Measurements from ENCODE around the gene VSX2.

VSX2 gene

GRCh38 chr14:74238974-74239847, at the start of gene VSX2:
TSS of gene VSX2 (plus strand) at chr14:74239449. CDS start at chr14:74239562, 113 bp downstream.
- DNase-seq (ENCODE audit: low spot score): no peak

DNA sequence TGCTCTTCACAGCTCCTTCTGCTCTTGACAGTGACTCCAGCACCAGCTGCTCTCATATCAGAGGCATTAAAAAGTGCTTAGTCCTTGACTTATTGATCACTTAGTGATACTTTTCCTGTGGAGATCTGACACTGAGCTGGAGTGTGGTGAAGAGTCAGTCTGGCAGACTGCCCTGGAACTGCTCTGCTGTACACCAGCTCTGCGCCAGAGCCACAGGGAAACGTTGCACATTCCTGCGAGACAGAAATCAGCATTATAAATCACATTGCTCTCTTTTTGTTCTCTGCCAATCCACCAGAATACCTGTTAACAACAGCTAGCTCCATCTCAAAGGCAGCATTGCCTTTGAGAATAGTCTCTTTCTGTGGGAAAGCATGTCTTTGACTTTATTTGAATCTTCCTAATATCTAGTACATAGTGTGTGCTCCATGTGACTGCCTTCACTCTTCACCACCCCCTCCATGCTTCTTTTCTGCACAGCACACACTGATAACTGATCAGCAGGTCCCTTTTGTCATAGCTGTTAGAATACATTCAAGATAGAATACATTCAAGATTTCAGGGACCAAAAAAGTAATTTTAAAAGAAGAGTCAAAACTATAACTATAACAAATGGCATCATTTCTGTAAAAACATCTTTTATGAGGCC, 48.2 kb upstream of the VSX2 start:
- peak; percentile 26 for DNase-seq (ENCODE audit: low spot score)

GRCh38 chr14:74194506-74195274, 44.6 kb upstream of the VSX2 start:
- DNase-seq (ENCODE audit: low spot score): no peak

DNA sequence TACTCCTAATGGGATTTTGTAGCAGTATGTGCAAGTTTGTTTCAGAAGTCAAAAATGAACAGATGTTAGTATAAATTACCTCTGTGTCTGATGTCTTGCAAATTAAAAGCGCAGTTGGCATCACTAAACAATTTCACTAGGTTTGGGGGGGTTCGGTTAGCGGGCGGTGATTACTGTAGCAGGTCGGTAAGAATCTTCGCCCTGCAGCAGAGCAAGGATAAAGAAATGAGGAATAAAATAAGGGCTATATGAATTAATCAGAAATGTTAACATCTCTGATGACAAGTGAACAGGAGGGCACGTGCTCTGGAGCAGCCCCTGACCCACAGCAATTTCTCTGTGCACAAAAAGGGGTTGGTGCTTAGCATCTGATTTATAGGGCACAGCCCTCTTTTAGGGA, 43.6 kb upstream of the VSX2 start:
- DNase-seq (ENCODE audit: low spot score): no peak

GRCh38 chr14:74198441-74199234, 40.6 kb upstream of the VSX2 start:
- no peak for DNase-seq (ENCODE audit: low spot score)

DNA sequence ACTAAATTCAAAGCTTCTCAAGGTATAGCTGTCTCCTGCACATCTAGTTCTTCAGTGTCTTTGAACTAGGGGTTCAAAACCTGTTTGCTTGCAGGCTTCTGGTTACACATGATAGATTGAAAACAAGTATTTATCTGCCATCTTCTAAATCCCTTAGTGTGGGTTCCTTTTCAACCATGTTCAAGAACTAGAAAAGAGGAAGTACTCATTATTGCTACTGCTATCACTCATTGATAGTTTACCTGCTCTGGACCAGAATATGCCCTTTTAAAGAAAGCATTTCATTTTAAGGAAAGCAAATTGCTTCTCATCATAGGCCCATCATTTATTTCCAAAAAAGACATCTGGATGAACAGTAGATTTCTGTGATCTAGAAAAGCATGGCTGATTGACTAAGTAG, 37.1 kb upstream of the VSX2 start:
- DNase-seq (ENCODE audit: low spot score): no peak

GRCh38 chr14:74203639-74204038, 35.6 kb upstream of the VSX2 start:
- DNase-seq (ENCODE audit: low spot score): peak; percentile 20

DNA sequence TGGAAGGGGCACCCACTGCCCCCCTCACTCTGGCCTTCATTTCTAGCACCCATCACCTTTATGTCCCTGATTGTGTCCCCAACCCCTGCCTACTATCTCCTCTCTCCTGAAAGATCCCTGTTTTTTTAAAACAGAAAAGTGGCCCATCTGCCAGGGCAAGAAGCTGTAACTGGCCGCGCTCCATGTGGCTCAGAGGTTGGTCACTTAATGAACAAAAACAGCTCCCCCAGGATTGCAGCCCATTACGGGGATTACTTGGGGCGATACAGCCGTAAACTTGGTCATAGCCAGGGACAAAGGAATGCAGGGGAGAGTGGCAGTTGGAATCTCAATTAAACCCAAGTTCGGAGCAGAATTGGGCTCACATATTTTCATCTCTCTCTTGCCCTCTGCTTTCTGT, 34.8 kb upstream of the VSX2 start:
- peak; percentile 4 for DNase-seq (ENCODE audit: low spot score)

DNA sequence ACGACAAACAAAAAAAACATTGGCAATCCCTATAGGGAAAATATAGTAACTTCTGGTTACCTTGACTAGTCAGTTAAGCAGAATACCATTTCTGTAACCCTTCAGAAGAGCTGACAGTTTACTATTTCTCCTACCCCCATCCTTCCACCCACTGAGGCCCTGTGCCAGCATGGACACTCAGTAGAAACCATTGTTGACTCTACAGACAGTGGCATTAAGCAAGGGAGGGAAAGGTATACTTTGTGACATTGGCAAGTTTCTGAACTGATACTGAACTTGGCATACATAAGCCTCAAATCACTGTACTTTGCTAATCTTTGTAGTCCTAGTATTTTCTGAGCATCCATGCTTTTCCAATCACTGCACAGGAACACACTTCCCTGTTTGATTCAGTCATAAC, 33.4 kb upstream of the VSX2 start:
- DNase-seq (ENCODE audit: low spot score): no peak

GRCh38 chr14:74207943-74208342, 31.3 kb upstream of the VSX2 start:
- DNase-seq (ENCODE audit: low spot score): no peak

- no peak for DNase-seq (ENCODE audit: low spot score)
These were observed 30.6 kb upstream of the VSX2 start for GRCh38 chr14:74208642-74209041.

GRCh38 chr14:74211945-74212580, 27.2 kb upstream of the VSX2 start:
- DNase-seq (ENCODE audit: low spot score): no peak

GRCh38 chr14:74213907-74214803, 25.1 kb upstream of the VSX2 start:
- no peak for DNase-seq (ENCODE audit: low spot score)

DNA sequence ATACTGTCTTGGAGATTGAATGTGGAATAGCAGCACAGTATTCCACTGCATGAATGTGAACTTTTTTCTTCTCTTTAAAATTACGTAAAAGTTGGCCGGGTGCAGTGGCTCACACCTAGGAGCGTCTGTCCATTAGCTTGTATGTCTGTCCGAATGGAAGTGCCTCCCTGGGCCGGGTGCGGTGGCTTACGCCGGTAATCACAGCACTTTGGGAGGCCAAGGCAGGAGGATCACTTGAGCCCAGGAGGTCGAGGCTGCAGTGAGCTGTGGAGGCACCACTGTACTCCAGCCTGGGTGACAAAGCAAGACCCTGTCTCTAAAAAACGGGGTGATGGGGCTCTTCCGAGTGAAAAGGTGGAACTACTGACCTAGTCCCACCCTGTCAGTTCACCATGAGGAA, 22.6 kb upstream of the VSX2 start:
- no peak for DNase-seq (ENCODE audit: low spot score)

- DNase-seq (ENCODE audit: low spot score): peak; percentile 34
These were observed 21.4 kb upstream of the VSX2 start for GRCh38 chr14:74217672-74218448.

DNA sequence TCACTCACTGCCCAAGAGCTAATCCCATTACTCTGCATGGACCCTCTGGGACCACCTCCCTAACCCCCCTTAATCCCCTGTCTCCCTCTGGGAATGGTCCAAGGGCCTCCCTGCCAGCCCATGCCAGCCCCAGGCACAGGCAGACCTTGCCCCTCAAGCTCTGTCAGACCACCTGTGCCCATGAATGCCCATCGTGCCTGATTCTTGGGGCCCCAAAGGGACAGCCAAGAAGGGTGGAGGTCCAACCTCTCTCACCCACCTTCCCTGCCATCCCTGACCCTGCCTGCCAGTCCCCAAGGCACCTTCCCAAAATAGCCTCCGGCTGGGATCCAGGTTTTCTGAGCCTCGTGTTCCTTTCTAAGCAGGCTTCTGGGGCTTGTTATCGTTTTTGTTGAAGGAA, 20.8 kb upstream of the VSX2 start:
- DNase-seq (ENCODE audit: low spot score): no peak

DNA sequence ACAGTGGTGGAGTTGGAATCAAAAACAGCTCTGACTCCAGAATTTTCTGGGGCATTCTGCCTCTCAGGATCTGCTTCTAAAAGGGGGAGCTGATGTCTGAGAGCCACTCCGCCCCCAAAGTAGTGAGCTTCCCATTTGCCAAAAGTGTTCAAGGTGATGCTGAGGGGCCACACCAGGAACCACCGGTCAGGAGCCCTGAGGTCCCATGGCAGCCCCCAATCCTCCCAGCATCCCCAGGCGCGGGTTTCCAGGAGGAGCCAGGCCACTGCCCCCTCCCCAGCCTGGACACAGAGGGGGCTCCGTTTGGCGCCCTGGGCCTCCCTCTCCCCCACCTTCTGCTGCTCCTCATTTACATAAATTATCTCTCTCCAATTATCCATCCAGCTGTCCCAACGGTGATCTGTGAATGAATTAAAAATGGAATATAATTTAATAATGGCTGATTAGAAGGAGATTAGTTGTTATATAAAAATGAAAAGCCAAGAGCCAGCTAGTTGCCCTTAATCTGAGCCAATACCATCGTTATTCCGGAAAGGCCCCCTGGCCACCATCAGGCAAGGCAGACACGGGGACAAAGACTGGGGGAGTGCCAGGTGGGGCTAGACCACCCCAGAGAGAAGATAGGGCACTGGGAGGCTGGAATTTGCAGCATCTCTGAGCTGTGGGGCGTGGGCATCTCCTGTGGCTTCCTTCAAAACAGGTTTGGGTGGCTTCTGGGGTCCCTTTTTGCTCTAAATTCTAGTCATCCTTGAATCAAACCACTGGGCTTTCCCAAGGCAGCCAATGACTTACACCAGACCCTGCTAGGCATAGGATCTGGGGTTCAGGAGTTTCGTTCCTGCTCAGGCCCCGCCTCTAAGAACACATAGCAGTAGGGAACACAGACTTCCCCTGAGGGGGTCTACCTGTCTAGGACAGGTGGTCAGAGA, 19.7 kb upstream of the VSX2 start:
- DNase-seq (ENCODE audit: low spot score): no peak

- DNase-seq (ENCODE audit: low spot score): no peak
These were observed 18.3 kb upstream of the VSX2 start for GRCh38 chr14:74220991-74221390.

All from putamen (tissue), 1 donor.